Measurements from ENCODE around the gene MDGA2. TPM values are rescaled to one million over a fixed set of nuclear protein-coding genes. Genes with fewer than 3 reads are reported as not detected.

Gene MDGA2
- total and polyA plus RNA-seq, 2 of the 8 experiments (the other 6 are each of a cell fraction or from before 2014, with no cell fraction given) = 0.11 to 0.69 TPM

GRCh38 chr14:47619392-47619791 lies 56.0 kb downstream of the MDGA2 start:
- H2AFZ ChIP-seq (ENCODE audit: low read length) = no peak overlapping the region
- no peak overlapping the region for H3K18ac ChIP-seq (ENCODE audit: extremely low read depth, low read length)
- H2AK5ac ChIP-seq (ENCODE audit: low read depth, low read length) = no peak overlapping the region
- no peak overlapping the region for H2BK120ac ChIP-seq (replicated peaks; ENCODE audit: low read depth, low read length)
- no peaks in the 10 kb centered on the region for H3K79me2 ChIP-seq (ENCODE audit: control insufficient read depth in 1 of 2, insufficient read depth in 2 of 2, low read length in 2 of 2)
- no peak overlapping the region for H3K4ac ChIP-seq (replicated peaks; ENCODE audit: insufficient read length, low read depth, low read length)
- no peak overlapping the region for H4K91ac ChIP-seq (replicated peaks; ENCODE audit: insufficient read length, low read length)
- no peak overlapping the region for H2BK15ac ChIP-seq (ENCODE audit: low read length)
- no peak overlapping the region for H3K23ac ChIP-seq (ENCODE audit: insufficient read length)
- H3K14ac ChIP-seq (ENCODE audit: insufficient read length) = no peak overlapping the region
- CTCF ChIA-PET (ENCODE audit: partially characterized antibody) = interaction anchor here (0.5 kb wide), 1 partner anchor 639 kb away, joined by 3 read pairs; no protein-coding TSS in a partner anchor
- POLR2A ChIA-PET (ENCODE audit: partially characterized antibody) = no interaction called here
- H4K8ac ChIP-seq (ENCODE audit: extremely low read depth, insufficient read depth, low read length) = no peak overlapping the region
- FAIRE-seq (no peak), DNase-seq (ENCODE audit: low read depth in 1 of 2, low spot score in 2 of 2) (no peak)
- no peak overlapping the region for H3K9ac ChIP-seq (replicated peaks in 1 of 4; ENCODE audit: extremely low read depth in 1 of 4, low read depth in 3 of 4, low read length in 3 of 4)
- no peaks in the 10 kb centered on the region for H3K23me2 ChIP-seq (ENCODE audit: low read depth, low read length)
- no peaks in the 10 kb centered on the region for H3K79me1 ChIP-seq (ENCODE audit: low read depth, low read length)
- no peaks in the 10 kb centered on the region for H4K20me1 ChIP-seq (replicated peaks in 1 of 2; ENCODE audit: control insufficient read depth in 1 of 2, insufficient read depth in 2 of 2, low read length in 2 of 2)
- H4K5ac ChIP-seq (ENCODE audit: insufficient read length, low read depth, low read length) = no peak overlapping the region
- no peak overlapping the region for H3K27ac ChIP-seq (ENCODE audit: low read depth, low read length)
- H3K36me3 ChIP-seq (ENCODE audit: control insufficient read depth in 2 of 4, insufficient read depth in 4 of 4, low read length in 3 of 4) = no peaks in the 10 kb centered on the region
- no peak overlapping the region for H2BK5ac ChIP-seq (ENCODE audit: low read depth, low read length)
- no peak overlapping the region for H3K56ac ChIP-seq (replicated peaks; ENCODE audit: insufficient read length, low read depth, low read length)
- no peaks in the 10 kb centered on the region for H3K9me3 ChIP-seq (ENCODE audit: insufficient read depth in 2 of 2, low read depth in 1 of 2, low read length in 1 of 2)
- H3K4me3 ChIP-seq (ENCODE audit: extremely low read depth in 1 of 4, insufficient read depth in 2 of 4, low read depth in 3 of 4, low read length in 4 of 4) = no peak overlapping the region
- 91% methylated on average over 3 of the region's 3 CpGs; no CpG with 5 or more reads in 1 of the 2 experiments for WGBS, 2 experiments (ENCODE audit: extremely low coverage in 1 of 2, insufficient coverage in 1 of 2, insufficient read length in 1 of 2, insufficient replicate concordance in 2 of 2, low coverage in 1 of 2, low lambda C conversion rate in 2 of 2, missing lambda C conversion rate in 1 of 2)
- no peak overlapping the region for H3K4me2 ChIP-seq (ENCODE audit: insufficient read depth in 1 of 2, low read depth in 2 of 2, low read length in 2 of 2)
- H2BK12ac ChIP-seq (ENCODE audit: low read depth, low read length) = no peak overlapping the region
- H3K4me1 ChIP-seq (replicated peaks in 1 of 4; ENCODE audit: control insufficient read depth in 3 of 4, insufficient read depth in 4 of 4, low read length in 3 of 4) = no peaks in the 10 kb centered on the region
- H2BK20ac ChIP-seq (ENCODE audit: low read length) = no peak overlapping the region
- no peaks in the 10 kb centered on the region for H3K27me3 ChIP-seq (replicated peaks in 1 of 4; ENCODE audit: control insufficient read depth in 3 of 4, extremely low read depth in 1 of 4, insufficient read depth in 3 of 4, low read length in 3 of 4)
- TF ChIP-seq EZH2 (IDR thresholded peaks at IDR 0.05; ENCODE audit: low read depth, low read length, severe bottlenecking) (no peak), RAD21 (IDR thresholded peaks at IDR 0.05 in 1 of 2, conservative IDR thresholded peaks at IDR 0.05 in 1 of 2; ENCODE audit: low read depth in 2 of 2, low read length in 2 of 2) (no peak), ZNF274 (IDR thresholded peaks at IDR 0.05; ENCODE audit: borderline replicate concordance, extremely low read depth, low read length) (no peak), TBP (IDR thresholded peaks at IDR 0.05; ENCODE audit: low read depth, low read length) (no peak), TEAD4 (IDR thresholded peaks at IDR 0.05; ENCODE audit: low read depth, low read length) (no peak), ATF3 (IDR thresholded peaks at IDR 0.05; ENCODE audit: insufficient read depth, low read depth, low read length) (no peak), GTF2F1 (IDR thresholded peaks at IDR 0.05; ENCODE audit: borderline replicate concordance, low read depth, low read length) (no peak), JUN (IDR thresholded peaks at IDR 0.05; ENCODE audit: low read depth, low read length) (no peak), KDM1A (IDR thresholded peaks at IDR 0.05; ENCODE audit: borderline replicate concordance, low read length) (no peak), SIRT6 (IDR thresholded peaks at IDR 0.05; ENCODE audit: low read length) (no peak)
- TF ChIP-seq, protein P1, sequence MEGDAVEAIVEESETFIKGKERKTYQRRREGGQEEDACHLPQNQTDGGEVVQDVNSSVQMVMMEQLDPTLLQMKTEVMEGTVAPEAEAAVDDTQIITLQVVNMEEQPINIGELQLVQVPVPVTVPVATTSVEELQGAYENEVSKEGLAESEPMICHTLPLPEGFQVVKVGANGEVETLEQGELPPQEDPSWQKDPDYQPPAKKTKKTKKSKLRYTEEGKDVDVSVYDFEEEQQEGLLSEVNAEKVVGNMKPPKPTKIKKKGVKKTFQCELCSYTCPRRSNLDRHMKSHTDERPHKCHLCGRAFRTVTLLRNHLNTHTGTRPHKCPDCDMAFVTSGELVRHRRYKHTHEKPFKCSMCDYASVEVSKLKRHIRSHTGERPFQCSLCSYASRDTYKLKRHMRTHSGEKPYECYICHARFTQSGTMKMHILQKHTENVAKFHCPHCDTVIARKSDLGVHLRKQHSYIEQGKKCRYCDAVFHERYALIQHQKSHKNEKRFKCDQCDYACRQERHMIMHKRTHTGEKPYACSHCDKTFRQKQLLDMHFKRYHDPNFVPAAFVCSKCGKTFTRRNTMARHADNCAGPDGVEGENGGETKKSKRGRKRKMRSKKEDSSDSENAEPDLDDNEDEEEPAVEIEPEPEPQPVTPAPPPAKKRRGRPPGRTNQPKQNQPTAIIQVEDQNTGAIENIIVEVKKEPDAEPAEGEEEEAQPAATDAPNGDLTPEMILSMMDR (IDR thresholded peaks at IDR 0.05; ENCODE audit: control extremely low read depth in 1 of 3, insufficient read depth in 1 of 3, low read depth in 1 of 3, low read length in 3 of 3) = no peak

All from H1 (cell line).